Measurements from ENCODE around the gene SMOC2. TPM values are rescaled to one million over a fixed set of nuclear protein-coding genes. Genes with fewer than 3 reads are reported as not detected.

The SMOC2 gene
- total RNA-seq, 1 donor from 2014 or later: 14.4 TPM

DNA sequence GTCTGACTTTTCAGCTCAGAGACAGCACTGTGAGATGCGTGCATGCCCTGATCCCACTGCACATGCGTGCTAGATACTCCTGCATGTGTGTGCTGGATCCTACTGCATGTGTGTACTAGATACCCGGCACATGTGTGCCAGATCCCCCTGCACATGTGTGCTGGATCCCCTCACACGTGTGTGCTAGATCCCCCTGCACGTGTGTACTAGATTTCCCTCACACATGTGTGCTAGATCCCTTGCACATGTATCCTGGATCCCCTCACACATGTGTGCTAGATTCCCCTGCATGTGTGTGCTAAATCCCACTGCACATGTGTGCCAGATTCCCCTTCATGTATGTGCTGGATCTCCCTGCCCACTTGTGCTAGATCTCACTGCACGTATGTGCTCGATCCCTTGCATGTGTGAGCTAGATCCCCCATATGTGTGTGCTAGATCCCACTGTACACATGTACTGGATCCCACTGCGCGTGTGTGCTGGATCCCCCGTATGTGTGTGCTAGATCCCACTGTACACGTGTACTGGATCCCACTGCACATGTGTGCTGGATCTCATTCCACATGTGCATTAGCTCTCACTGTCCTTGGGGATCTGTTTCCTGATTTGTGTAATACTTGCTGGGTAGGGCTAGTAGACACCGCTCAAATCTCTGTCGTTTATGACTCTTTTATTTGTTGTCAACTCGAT, 214.6 kb downstream of the SMOC2 start:
- Histone ChIP-seq H3K36me3 (peaks cover 7% of the 10 kb centered on the region), H3K27ac (replicated peaks) (no peak overlapping the region), H3K4me3 (no peak overlapping the region), H3K9me3 (replicated peaks) (peaks cover 8% of the 10 kb centered on the region), H3K27me3 (ENCODE audit: low read depth) (peaks cover 9% of the 10 kb centered on the region), H3K4me1 (no peaks in the 10 kb centered on the region)
- TF ChIP-seq, protein P1, sequence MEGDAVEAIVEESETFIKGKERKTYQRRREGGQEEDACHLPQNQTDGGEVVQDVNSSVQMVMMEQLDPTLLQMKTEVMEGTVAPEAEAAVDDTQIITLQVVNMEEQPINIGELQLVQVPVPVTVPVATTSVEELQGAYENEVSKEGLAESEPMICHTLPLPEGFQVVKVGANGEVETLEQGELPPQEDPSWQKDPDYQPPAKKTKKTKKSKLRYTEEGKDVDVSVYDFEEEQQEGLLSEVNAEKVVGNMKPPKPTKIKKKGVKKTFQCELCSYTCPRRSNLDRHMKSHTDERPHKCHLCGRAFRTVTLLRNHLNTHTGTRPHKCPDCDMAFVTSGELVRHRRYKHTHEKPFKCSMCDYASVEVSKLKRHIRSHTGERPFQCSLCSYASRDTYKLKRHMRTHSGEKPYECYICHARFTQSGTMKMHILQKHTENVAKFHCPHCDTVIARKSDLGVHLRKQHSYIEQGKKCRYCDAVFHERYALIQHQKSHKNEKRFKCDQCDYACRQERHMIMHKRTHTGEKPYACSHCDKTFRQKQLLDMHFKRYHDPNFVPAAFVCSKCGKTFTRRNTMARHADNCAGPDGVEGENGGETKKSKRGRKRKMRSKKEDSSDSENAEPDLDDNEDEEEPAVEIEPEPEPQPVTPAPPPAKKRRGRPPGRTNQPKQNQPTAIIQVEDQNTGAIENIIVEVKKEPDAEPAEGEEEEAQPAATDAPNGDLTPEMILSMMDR (IDR thresholded peaks at IDR 0.05; ENCODE audit: borderline replicate concordance): no peak
- no peak for DNase-seq
- intact Hi-C loops (cut with micrococcal nuclease): no loop called here

DNA sequence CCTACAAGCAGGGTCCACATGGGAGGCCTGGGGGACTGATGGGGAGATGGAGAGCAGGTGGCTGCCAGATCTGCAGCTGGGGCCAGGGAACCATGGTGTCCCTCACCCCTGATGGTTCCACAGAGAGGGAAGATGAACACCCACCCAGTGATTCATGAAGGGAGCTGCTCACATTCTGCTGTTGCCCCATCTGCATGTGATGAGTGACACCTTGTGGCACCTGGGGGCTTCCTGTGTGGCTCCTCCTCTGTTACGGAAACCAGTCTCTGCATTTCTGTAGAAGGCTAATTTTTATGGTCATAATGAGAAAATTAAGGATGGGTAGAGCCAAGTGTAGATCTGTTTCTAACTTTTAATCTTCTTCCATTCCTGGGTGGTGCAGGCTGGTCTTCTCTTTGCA, 217.1 kb downstream of the SMOC2 start:
- no peaks in the 10 kb centered on the region for H3K4me1 ChIP-seq
- TF ChIP-seq, protein P1 (IDR thresholded peaks at IDR 0.05; ENCODE audit: borderline replicate concordance): no peak
- H3K27me3 ChIP-seq (ENCODE audit: low read depth): peaks cover 11% of the 10 kb centered on the region
- no peak overlapping the region for H3K27ac ChIP-seq (replicated peaks)
- no peak overlapping the region for H3K4me3 ChIP-seq
- H3K9me3 ChIP-seq (replicated peaks): peaks cover 8% of the 10 kb centered on the region
- no peak for DNase-seq
- H3K36me3 ChIP-seq: peaks cover 7% of the 10 kb centered on the region
- intact Hi-C loops (cut with micrococcal nuclease): no loop called here

DNA sequence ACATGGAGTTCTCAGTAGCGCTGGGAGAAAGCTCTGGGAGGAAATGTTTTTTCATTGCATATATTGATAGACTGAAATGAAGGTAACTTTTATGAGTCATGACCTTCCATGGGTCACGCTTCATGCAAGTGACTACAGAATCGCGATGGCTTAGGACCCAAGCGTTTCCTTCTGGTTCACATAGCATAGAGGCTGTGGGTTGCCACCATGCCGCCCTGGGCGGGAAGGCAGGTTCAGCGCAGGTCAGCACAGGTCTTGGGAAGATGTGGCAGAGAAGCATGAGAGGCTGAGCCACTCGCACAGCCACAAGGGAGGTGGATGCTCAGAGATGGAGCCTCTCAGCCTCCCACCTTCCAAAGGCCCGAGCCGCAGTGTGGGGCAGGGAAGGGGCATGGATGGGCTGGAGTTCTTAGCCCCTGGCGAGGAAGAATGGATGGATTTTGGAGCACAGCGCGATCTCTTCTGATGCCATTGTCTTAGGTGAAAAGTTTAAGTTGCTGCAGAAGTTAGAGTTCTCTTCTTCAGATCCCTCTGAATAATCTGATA, 219.5 kb downstream of the SMOC2 start:
- no peak for DNase-seq
- intact Hi-C loops (cut with micrococcal nuclease): no loop called here
- H3K27ac ChIP-seq (replicated peaks): no peak overlapping the region
- peaks cover 7% of the 10 kb centered on the region for H3K36me3 ChIP-seq
- H3K9me3 ChIP-seq (replicated peaks): peaks cover 8% of the 10 kb centered on the region
- H3K27me3 ChIP-seq (ENCODE audit: low read depth): peaks cover 16% of the 10 kb centered on the region
- H3K4me1 ChIP-seq: no peaks in the 10 kb centered on the region
- no peak overlapping the region for H3K4me3 ChIP-seq
- TF ChIP-seq, protein P1 (IDR thresholded peaks at IDR 0.05; ENCODE audit: borderline replicate concordance): no peak

DNA sequence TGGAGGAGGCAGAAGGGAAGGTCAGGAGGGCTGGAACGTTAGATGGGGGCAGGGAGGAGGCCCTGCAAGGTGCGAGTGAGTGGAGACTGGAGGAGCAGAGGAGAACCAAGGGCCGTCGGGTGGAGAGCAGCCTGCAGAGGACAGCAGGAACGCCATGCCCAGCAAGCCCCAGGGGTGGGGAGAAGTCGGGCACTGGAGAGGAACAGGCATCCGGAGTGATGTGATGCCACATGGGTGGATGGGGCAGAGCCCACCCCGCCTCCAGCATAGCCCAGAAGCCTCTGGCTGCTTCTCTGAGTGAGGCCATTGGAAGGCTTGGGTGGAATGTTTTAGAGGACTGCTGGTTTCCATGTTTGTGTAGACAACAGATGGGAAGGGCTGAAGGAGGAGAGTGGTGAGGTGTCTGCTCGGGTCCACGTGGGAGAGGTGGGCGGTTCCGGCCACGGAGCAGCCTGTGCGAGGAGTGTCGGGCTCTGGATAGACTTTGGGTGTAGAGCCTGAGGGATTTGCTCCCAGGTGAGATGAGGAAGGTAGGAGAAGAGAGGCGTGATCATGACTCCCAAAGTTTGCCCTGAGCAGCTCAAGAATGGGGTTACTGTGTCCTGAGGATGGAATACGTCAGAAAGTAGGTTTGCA, 221.4 kb downstream of the SMOC2 start:
- TF ChIP-seq, protein P1 (IDR thresholded peaks at IDR 0.05; ENCODE audit: borderline replicate concordance): no peak
- Histone ChIP-seq H3K4me3 (no peak overlapping the region), H3K9me3 (replicated peaks) (peaks cover 4% of the 10 kb centered on the region), H3K27ac (replicated peaks) (no peak overlapping the region), H3K4me1 (no peaks in the 10 kb centered on the region), H3K27me3 (ENCODE audit: low read depth) (peaks cover 21% of the 10 kb centered on the region), H3K36me3 (peaks cover 3% of the 10 kb centered on the region)
- intact Hi-C loops (cut with micrococcal nuclease): no loop called here
- DNase-seq: no peak

DNA sequence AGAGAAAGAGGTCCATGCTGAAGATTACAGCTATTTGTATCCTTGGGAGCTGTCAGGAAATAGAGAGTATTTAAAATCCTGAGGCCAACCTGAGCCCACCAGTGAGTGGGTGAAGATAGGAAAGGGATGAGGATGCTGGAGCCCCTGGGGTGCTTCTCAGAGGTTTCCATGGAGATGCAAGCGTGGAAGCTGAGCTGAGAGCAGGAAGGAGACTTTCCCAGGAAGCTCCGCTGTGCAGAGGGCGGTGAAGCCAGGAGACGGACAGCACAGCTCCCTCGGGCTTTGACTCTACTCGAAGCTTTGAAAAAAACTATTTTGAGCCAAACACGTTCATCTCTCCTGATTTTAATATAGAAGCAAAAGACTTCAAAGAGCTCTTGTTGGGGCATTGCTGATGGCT, 222.1 kb downstream of the SMOC2 start:
- TF ChIP-seq, protein P1 (IDR thresholded peaks at IDR 0.05; ENCODE audit: borderline replicate concordance): no peak
- intact Hi-C loops (cut with micrococcal nuclease): no loop called here
- Histone ChIP-seq H3K27ac (replicated peaks) (no peak overlapping the region), H3K9me3 (replicated peaks) (no peaks in the 10 kb centered on the region), H3K4me3 (no peak overlapping the region), H3K27me3 (ENCODE audit: low read depth) (peaks cover 23% of the 10 kb centered on the region), H3K36me3 (no peaks in the 10 kb centered on the region), H3K4me1 (no peaks in the 10 kb centered on the region)
- DNase-seq: no peak
